C4-2B (cell line): ENCODE data around the gene EFCAB6.

Experiments
- CTCF ChIP-seq: fragments of 450-650 bp; conservative IDR thresholded peaks from 2 replicates; pipeline ENCODE4 v1.5.1; 2017; ENCODE audit warnings: mild to moderate bottlenecking
- ZFX ChIP-seq: fragments of 450-650 bp; IDR thresholded peaks from 2 replicates; pipeline ENCODE4 v1.6.1; 2017

- TF ChIP-seq CTCF: no peak
- no peak for TF ChIP-seq ZFX
Measured at GRCh38 chr22:43823911-43824665, 12.0 kb upstream of the EFCAB6 start.
